NCI-H128 (cell line): ENCODE results near the gene S100A5.
A peak's percentile ranks its signal among the peaks of the same experiment; 100 is the strongest.

Experiments
- DNase-seq: peaks from one replicate; lab custom pipeline; 2025; ENCODE audit not compliant: unreplicated experiment; lab: John Stamatoyannopoulos, UW

S100A5 gene

GRCh38 chr1:153548722-153549688, 8.3 kb upstream of the S100A5 start, which contains the start of gene S100A3:
Gene S100A3 (minus strand): TSS chr1:153549258. CDS start chr1:153548485, 773 bp downstream.
- no peak for DNase-seq

- DNase-seq: no peak
These were observed 7.1 kb upstream of the S100A5 start for GRCh38 chr1:153547560-153548551.

DNA sequence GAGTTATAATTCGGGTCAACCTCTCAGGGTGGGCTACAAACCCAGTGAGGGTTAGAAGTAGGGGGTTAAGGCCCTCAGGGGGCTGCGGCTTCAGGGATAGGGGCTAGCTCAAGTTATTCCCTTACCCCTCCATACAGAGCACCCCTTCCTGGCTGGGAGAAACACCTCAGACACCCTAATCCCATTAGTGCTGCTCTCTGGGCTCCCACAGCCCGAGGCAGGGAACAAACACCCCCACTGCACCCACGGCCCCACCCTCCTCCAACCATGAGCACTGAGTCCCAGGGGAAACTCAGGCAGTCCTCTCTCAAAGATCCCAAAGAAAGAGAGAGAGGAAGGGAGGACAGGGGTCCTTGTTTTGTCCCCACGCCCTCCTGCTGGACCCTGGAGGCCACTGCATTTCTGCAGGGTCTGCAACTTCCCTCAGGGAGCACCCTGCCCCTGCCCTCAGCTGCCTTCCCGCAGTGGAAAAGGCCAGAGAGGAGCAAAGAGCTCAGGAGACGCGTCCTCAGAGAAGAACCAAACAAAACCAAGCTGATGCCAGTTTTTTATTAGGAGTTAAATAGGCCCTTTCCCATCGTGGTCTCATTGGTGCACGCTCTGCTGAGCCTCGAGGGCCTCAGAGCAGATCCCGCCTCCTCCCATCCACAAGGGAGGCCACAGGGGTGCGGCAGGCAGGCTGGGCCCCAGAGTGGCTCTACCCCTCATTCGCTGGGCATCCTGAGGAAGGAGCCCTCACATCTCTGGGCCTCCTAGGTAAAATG, 6.2 kb upstream of the S100A5 start:
- DNase-seq: no peak

- no peak for DNase-seq
These were observed 5.6 kb upstream of the S100A5 start for GRCh38 chr1:153546371-153546770.

DNA sequence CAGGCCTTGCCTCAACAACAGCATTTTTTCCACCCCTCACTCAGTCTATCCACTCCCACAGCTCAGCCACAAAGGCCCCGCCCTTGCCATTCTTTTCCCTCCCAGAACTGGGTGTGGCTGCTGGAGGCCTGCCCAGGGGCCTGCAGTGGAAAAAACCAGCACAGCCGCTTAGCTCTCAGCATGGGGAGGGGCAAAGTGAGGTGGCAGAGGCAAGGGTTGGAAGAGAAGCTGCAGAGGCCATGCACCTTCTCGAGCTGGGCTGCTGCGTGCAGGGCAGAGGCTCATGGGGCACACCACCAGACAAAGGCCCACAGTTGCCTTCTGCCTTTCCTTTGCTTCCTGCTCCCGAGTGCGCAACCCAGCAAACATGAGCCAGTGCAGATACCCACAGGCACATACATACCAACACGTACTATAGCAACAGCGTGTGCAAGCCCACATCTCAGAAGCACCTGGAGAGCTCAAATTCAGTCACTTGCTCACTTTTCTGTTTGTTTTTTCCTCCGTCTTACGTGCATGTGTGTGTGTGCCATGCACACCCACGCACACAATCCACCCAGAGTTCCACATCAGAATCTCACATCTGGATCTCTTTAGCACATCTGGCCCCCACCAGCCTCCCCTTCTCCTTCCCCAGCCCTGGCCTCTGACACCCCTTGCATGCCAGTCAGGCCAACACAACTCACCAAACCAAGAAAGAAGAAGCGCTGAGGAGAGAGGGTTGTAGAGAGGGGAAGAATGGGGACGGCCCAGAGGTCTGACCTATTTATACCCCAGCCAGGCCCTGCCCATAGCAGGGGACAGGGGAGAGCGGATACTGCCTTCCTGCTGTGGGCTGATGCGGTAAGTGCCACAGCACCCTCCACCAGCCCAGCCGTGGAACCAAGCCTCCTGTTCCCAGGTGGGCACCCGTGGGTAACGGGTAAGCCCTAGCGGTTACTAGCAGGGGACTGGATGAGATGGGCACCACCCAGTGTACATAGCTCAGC, 4.6 kb upstream of the S100A5 start, which contains the start of gene S100A4:
S100A4 (minus strand) TSS at position 740 of the 989 bp plus-strand sequence. CDS start 1,012 bp downstream, outside the sequence.
- DNase-seq: peak; percentile 89

GRCh38 chr1:153544453-153545066, 3.8 kb upstream of the S100A5 start:
- no peak for DNase-seq

GRCh38 chr1:153543736-153544135, 3.0 kb upstream of the S100A5 start:
- no peak for DNase-seq

- DNase-seq: no peak
These were observed 2.4 kb upstream of the S100A5 start for GRCh38 chr1:153542956-153543711.

DNA sequence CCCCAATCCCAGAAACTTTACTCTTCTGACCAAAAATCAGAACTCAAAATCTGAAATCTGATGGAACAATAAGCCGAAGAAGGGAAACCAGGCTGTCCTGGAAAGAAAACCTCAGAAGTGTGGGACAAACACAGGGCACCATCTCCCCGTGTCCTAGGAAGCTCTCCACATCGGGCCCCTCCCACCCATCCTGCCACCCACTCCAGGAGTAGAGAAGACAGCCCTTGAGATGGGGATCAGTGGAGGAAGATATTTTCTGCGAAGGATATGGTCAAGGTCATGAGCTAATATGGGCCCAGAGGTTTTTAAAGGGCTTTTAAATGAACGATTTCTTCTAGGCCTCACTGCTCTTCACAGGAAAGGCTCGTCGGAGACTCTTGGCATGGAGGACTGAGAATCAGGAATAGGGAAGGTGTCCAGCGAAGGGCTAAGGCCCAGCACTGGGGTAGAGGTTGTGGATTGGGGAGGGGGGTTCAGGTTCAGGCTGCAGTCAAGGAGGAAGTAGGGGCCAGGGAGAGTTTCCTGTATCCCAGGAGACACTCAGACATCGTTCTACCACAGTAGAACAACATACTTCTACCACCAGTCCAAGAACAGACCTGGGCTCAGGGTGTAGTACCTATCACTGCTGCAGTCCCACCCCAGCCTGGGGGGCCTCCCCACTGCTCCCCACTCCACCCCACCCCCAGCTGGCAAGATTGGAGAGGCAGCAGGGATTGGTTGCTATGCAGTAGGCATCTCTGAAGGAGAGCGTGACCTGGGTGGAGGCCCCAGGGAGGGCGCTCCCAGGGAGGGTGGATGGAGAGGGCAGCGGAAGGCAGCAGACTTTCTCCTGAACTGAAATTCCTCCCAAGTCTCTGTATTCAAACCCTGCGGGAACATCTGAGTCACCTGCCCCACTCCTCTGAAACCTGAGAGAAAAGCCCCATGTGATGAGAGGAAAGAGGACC, 1.2 kb upstream of the S100A5 start:
- no peak for DNase-seq

DNA sequence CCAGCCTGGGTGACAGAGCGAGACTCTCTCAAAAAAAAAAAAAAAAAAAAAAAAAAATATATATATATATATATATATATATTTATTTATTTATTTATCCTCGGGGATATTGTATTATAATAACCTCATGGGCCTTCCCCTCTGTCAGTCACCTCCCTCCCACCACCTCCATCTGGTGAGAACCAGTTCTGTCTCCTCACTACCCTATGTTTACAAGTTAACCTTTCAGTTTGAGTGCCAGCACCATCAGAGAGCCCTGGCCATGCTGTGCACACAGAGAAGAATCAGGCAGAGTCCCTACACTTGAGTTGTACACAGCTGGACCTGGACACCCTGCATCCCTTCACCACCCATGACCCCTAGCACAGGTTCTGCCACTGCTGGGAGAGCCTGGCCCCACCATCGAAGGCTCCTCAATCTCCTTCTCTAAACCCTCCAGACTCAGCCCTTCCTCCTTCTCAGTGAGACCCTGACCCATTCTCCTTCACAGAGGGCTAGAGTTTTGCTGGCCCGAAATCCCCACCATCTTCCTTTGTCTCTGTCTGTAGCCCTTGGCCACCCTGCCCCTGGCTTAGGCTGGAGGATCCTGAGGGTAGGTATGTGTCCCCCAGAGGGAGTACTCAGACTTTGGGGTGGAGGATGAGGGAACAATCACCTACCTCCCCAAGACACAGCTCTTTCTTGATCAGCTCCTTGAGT, 1.2 kb downstream of the S100A5 start:
- no peak for DNase-seq

DNA sequence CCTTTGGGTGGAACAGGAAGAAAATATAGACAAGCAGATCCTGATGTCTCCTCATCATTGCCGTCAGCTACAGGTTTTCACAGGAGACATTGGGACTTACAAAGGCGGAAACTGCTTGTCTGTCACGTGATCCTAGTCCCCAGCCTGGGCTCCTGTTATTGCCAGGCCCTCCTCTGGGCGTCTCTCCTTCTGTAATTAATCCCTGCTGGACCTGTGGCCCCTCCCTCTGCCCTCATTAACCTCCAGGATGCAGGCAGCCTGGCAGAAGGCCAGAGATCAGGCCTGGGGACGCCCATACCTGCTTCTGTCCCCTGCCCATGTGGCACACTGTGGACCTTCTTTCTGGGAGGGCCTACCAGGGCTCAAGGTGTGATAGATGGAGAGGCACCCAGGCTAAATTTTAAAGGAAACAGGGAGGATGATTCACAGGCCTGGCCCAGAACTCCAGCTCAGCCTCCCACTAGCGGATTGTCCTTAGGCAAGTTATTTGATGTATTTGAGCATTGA, 2.4 kb downstream of the S100A5 start:
- no peak for DNase-seq

DNA sequence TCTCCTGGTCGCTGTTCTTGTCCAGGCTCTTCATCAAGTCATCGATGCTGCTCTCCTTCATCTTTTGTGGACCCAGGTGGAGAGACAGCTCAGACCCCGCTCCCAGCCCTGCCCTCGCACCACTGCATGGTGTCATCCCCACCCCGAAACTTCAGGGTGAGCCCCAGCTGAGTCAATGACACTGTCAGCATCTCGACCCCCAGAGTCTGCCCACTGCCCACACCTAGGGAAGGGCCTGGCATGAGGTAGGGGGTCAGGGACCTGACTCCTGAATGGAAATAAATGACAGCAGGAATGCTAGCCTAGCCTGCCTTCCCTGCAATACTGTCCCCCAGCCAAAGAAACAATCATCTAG, 3.4 kb downstream of the S100A5 start:
- no peak for DNase-seq

- no peak for DNase-seq
These were observed 3.9 kb downstream of the S100A5 start for GRCh38 chr1:153536671-153537375.

GRCh38 chr1:153536012-153536670, 4.6 kb downstream of the S100A5 start:
- peak; percentile 57 for DNase-seq
